ENCODE results near the gene SF3A1.

DNA sequence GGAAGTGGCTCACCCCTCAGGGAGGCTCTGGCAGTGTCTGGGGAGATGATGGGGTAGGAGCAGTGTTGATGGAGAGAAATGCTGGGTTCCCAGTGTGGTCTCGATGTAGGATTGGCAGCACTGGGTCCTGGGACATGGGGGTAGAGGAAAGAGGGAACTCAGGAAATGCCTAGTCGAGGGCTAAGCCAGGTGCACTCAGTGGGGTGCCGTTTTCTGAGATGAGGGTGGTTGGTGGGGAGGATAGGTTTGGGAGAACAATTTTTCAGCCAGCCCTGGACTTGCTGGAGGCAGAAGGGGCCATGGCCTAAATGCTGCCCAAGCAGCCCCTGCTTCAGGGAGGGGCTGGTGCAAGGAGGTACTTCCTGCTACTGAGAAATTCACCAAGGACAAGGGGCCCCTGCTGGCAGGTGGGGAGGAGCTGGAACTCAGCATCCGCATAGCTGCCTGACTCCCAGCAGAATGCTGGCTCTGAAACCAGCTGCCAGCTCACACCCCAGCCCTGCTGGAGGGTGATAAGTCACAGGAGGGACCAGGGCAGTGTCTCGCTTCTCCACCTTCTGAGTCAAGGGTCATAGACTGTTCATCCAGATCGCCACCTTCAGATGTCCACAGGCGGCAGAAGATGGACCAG lies 6.1 kb upstream of the SF3A1 start:
- TF ChIP-seq POLR2AphosphoS5 (IDR thresholded peaks at IDR 0.05; ENCODE audit: low read depth, low read length) (no peak), SPI1 (IDR thresholded peaks at IDR 0.05; ENCODE audit: low read depth, low read length) (no peak), POLR2A (IDR thresholded peaks at IDR 0.05; ENCODE audit: low read depth, low read length) (no peak), TAF1 (IDR thresholded peaks at IDR 0.05; ENCODE audit: low read depth, low read length) (no peak), POU2F2 (IDR thresholded peaks at IDR 0.05; ENCODE audit: low read depth, low read length) (no peak), PAX5 (IDR thresholded peaks at IDR 0.05; ENCODE audit: insufficient read depth, low read length, severe bottlenecking) (no peak)
